Fibroblast of lung (primary cell): Measurements from ENCODE around the gene HPS3. TPM values are rescaled to one million over a fixed set of nuclear protein-coding genes. Genes with fewer than 3 reads are reported as not detected.

Source experiments
- DNase-seq, 2 donors: peaks; one replicate each; pipeline versions ENCODE4 v3.0.0 to v3.0.0-alpha.2; 2010; ENCODE audit warnings: low read depth in 2 of 2
- H2AFZ ChIP-seq: 2 replicates; pipeline ENCODE4 v1.5.1; 2012; ENCODE audit warnings: low read length, control low read depth, inconsistent platforms
- H3K27ac ChIP-seq: 2 replicates; pipeline ENCODE4 v1.5.1; 2011; ENCODE audit warnings: low read length, control low read depth; ENCODE audit not compliant: insufficient read depth
- H3K27me3 ChIP-seq: 2 replicates; pipeline ENCODE4 v1.5.1; 2011; ENCODE audit warnings: mild to moderate bottlenecking, low read length; ENCODE audit not compliant: control insufficient read depth, insufficient read depth
- H3K36me3 ChIP-seq: 2 replicates; pipeline ENCODE4 v1.5.1; 2011; ENCODE audit warnings: low read length; ENCODE audit not compliant: control insufficient read depth, insufficient read depth
- H3K4me1 ChIP-seq: 2 replicates; pipeline ENCODE4 v1.5.1; 2011; ENCODE audit warnings: low read length; ENCODE audit not compliant: control insufficient read depth, insufficient read depth; ENCODE audit errors: extremely low read depth
- H3K4me2 ChIP-seq: 2 replicates; pipeline ENCODE4 v1.5.1; 2011; ENCODE audit warnings: low read length, control low read depth; ENCODE audit not compliant: insufficient read depth; ENCODE audit errors: extremely low read depth
- H3K4me3 ChIP-seq, 4 experiments: fragments of 200-600 bp in 1 of 4; sonication (generic) in 1 of 4; replicated peaks in 1 of 4; 2 replicates each; pipeline ENCODE4 v1.5.1; 2011 to 2016; ENCODE audit warnings: low read length in 4 of 4, low read depth in 3 of 4, mild to moderate bottlenecking in 3 of 4, control low read depth in 2 of 4, inconsistent platforms in 1 of 4, mixed read lengths in 1 of 4; ENCODE audit not compliant: insufficient read depth in 1 of 4; ENCODE audit errors: control extremely low read depth in 1 of 4
- H3K79me2 ChIP-seq: 2 replicates; pipeline ENCODE4 v1.5.1; 2012; ENCODE audit warnings: mild to moderate bottlenecking, low read length, inconsistent platforms; ENCODE audit not compliant: control insufficient read depth, insufficient read depth
- H3K9ac ChIP-seq: 2 replicates; pipeline ENCODE4 v1.5.1; 2011; ENCODE audit warnings: mild to moderate bottlenecking, low read length, control low read depth; ENCODE audit not compliant: insufficient read depth
- H3K9me3 ChIP-seq: 2 replicates; pipeline ENCODE4 v1.5.1; 2012; ENCODE audit warnings: low read depth, low read length; ENCODE audit not compliant: control insufficient read depth, insufficient read depth
- H4K20me1 ChIP-seq: 2 replicates; pipeline ENCODE4 v1.5.1; 2011; ENCODE audit warnings: low read length; ENCODE audit not compliant: control insufficient read depth, insufficient read depth; ENCODE audit errors: extremely low read depth
- CTCF ChIP-seq, 2 donors: IDR thresholded peaks in 1 of 2; conservative IDR thresholded peaks in 1 of 2; 1 replicate in 1 of 2; 2 replicates in 1 of 2; pipeline ENCODE4 v1.5.1; 2011 to 2012; ENCODE audit warnings: low read length in 2 of 2, control low read depth in 1 of 2, inconsistent platforms in 1 of 2, low read depth in 1 of 2, mild to moderate bottlenecking in 1 of 2
- EZH2 ChIP-seq: IDR thresholded peaks from 2 replicates; pipeline ENCODE4 v1.5.1; 2012; ENCODE audit warnings: low read length, control low read depth, mild to moderate bottlenecking; ENCODE audit errors: missing control alignments
- polyA plus RNA-seq, 2 donors: library from polyadenylated mRNA; depleted of rRNA in 1 of 2; stranded (reverse) in 1 of 2; unstranded in 1 of 2; fragments of >200 nt; gene quantifications; 2 replicates each; pipeline ENCODE4 v1.2.1, GENCODE V29; 2011 to 2012; ENCODE audit warnings: missing spikeins in 1 of 2
- total RNA-seq: library from RNA; depleted of rRNA; stranded (reverse); fragments of >200 nt; gene quantifications from 2 replicates; pipeline ENCODE4 v1.2.1, GENCODE V29; 2014

The HPS3 gene
- total and polyA plus RNA-seq, 2 donors (not counting 1 experiment from before 2014, with no cell fraction given): 31.0 to 33.4 TPM

DNA sequence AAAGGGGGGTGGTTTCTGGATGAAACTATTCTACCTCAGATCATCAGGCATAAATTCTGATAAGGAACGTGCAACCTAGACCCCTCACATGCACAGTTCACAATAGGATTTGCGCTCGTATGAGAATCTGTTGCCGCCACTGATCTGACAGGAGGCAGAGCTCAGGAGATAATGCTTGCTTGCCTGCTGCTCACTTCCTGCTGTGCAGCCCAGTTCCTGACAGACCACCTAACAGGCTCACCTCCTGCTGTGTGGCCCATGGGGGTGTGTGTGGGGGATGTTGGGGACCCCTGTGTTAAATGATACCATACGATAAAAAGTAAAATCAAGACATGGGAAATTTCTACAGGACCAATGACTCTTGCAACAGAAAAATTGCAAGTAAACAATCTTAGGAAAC, 68.2 kb downstream of the HPS3 start:
- H3K27me3 ChIP-seq: no peaks in the 10 kb centered on the region
- no peak overlapping the region for H3K9ac ChIP-seq
- H4K20me1 ChIP-seq: no peaks in the 10 kb centered on the region
- peak overlapping the region; percentile 3 for H3K4me2 ChIP-seq
- peaks cover 2% of the 10 kb centered on the region for H3K4me1 ChIP-seq
- H3K9me3 ChIP-seq: no peaks in the 10 kb centered on the region
- H3K27ac ChIP-seq: no peak overlapping the region
- H2AFZ ChIP-seq: peak overlapping the region; percentile 34
- DNase-seq: no peak
- H3K4me3 ChIP-seq: peak overlapping the region in 1 of 4 experiments; percentile 38
- H3K36me3 ChIP-seq: no peaks in the 10 kb centered on the region
- TF ChIP-seq EZH2: no peak
- TF ChIP-seq CTCF (conservative IDR thresholded peaks at IDR 0.05 in 1 of 2, IDR thresholded peaks at IDR 0.05 in 1 of 2; ENCODE audit: low read depth in 1 of 2, low read length in 2 of 2): no peak
- H3K79me2 ChIP-seq: no peaks in the 10 kb centered on the region

GRCh38 chr3:149198611-149199010, 69.2 kb downstream of the HPS3 start:
- Histone ChIP-seq H3K9me3 (no peaks in the 10 kb centered on the region), H3K4me2 (peak overlapping the region; percentile 20), H3K27me3 (no peaks in the 10 kb centered on the region), H3K4me1 (peaks cover 2% of the 10 kb centered on the region), H2AFZ (no peak overlapping the region), H3K27ac (no peak overlapping the region), H4K20me1 (no peaks in the 10 kb centered on the region), H3K4me3 (no peak overlapping the region), H3K9ac (no peak overlapping the region), H3K36me3 (no peaks in the 10 kb centered on the region), H3K79me2 (no peaks in the 10 kb centered on the region)
- DNase-seq: peak in 1 of 2 donors; percentile 82
- TF ChIP-seq CTCF (conservative IDR thresholded peaks at IDR 0.05 in 1 of 2, IDR thresholded peaks at IDR 0.05 in 1 of 2; ENCODE audit: low read depth in 1 of 2, low read length in 2 of 2): no peak
- no peak for TF ChIP-seq EZH2

DNA sequence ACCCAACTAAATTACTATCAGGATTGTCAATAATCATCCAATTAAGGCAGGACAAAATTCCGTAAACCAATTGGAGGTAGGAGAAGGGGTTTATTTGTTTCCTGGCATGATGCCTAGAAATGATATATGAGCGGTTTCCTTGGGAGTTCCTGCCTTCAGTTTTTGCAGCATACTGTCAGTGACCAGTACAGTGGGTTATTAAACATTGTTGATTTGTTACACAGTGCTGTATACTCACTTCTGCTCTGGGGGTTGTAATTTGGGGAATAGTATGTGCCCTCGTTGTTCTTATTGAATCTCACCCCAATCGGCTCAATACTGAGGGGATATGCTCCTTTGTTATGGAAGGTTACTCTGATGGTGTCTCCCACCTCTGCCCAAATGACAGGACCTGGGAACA, 70.0 kb downstream of the HPS3 start:
- no peak overlapping the region for H3K9ac ChIP-seq
- no peaks in the 10 kb centered on the region for H4K20me1 ChIP-seq
- H3K27ac ChIP-seq: no peak overlapping the region
- no peaks in the 10 kb centered on the region for H3K79me2 ChIP-seq
- TF ChIP-seq CTCF (conservative IDR thresholded peaks at IDR 0.05 in 1 of 2, IDR thresholded peaks at IDR 0.05 in 1 of 2; ENCODE audit: low read depth in 1 of 2, low read length in 2 of 2): no peak
- TF ChIP-seq EZH2: no peak
- no peak overlapping the region for H2AFZ ChIP-seq
- H3K4me1 ChIP-seq: peaks cover 2% of the 10 kb centered on the region
- H3K4me3 ChIP-seq: no peak overlapping the region
- no peaks in the 10 kb centered on the region for H3K9me3 ChIP-seq
- H3K4me2 ChIP-seq: no peak overlapping the region
- no peaks in the 10 kb centered on the region for H3K36me3 ChIP-seq
- DNase-seq: peak; percentile 61 to 67
- H3K27me3 ChIP-seq: no peaks in the 10 kb centered on the region
